Measurements from ENCODE around the gene NEB.

NEB gene

GRCh38 chr2:151733771-151734672 lies at the start of gene NEB:
Gene NEB (minus strand): TSS chr2:151734476. CDS start chr2:151733156, 1,320 bp downstream.
- DNase-seq (ENCODE audit: low read depth in 3 of 3, low spot score in 1 of 3), result no peak

- DNase-seq (ENCODE audit: low read depth in 3 of 3, low spot score in 1 of 3), result no peak
These were observed 48.9 kb upstream of the NEB start for GRCh38 chr2:151783133-151783520.

GRCh38 chr2:151782378-151783132 lies 48.3 kb upstream of the NEB start:
- DNase-seq (ENCODE audit: low read depth in 3 of 3, low spot score in 1 of 3), result no peak

GRCh38 chr2:151781642-151782041 lies 47.4 kb upstream of the NEB start:
- no peak for DNase-seq (ENCODE audit: low read depth in 3 of 3, low spot score in 1 of 3)

- no peak for DNase-seq (ENCODE audit: low read depth in 3 of 3, low spot score in 1 of 3)
These were observed 46.7 kb upstream of the NEB start for GRCh38 chr2:151780938-151781337.

GRCh38 chr2:151777935-151778334 lies 43.7 kb upstream of the NEB start:
- DNase-seq (ENCODE audit: low read depth in 3 of 3, low spot score in 1 of 3), result no peak

GRCh38 chr2:151777487-151777886 lies 43.2 kb upstream of the NEB start:
- DNase-seq (ENCODE audit: low read depth in 3 of 3, low spot score in 1 of 3), result no peak

GRCh38 chr2:151776367-151776766 lies 42.1 kb upstream of the NEB start:
- DNase-seq (ENCODE audit: low read depth in 3 of 3, low spot score in 1 of 3), result no peak

- DNase-seq (ENCODE audit: low read depth in 3 of 3, low spot score in 1 of 3), result no peak
These were observed 40.9 kb upstream of the NEB start for GRCh38 chr2:151775057-151775740.

- no peak for DNase-seq (ENCODE audit: low read depth in 3 of 3, low spot score in 1 of 3)
These were observed 40.2 kb upstream of the NEB start for GRCh38 chr2:151774506-151774905.

- DNase-seq (ENCODE audit: low read depth in 3 of 3, low spot score in 1 of 3), result no peak
These were observed 37.5 kb upstream of the NEB start for GRCh38 chr2:151771599-151772358.

GRCh38 chr2:151770995-151771394 lies 36.7 kb upstream of the NEB start:
- DNase-seq (ENCODE audit: low read depth in 3 of 3, low spot score in 1 of 3), result no peak

- DNase-seq (ENCODE audit: low read depth in 3 of 3, low spot score in 1 of 3), result no peak
These were observed 35.3 kb upstream of the NEB start for GRCh38 chr2:151769606-151770005.

- no peak for DNase-seq (ENCODE audit: low read depth in 3 of 3, low spot score in 1 of 3)
These were observed 33.3 kb upstream of the NEB start for GRCh38 chr2:151767536-151767935.

- DNase-seq (ENCODE audit: low read depth in 3 of 3, low spot score in 1 of 3), result no peak
These were observed 32.3 kb upstream of the NEB start for GRCh38 chr2:151766437-151767153.

GRCh38 chr2:151765760-151766410 lies 31.6 kb upstream of the NEB start:
- DNase-seq (ENCODE audit: low read depth in 3 of 3, low spot score in 1 of 3), result no peak

GRCh38 chr2:151762694-151763093 lies 28.4 kb upstream of the NEB start:
- DNase-seq (ENCODE audit: low read depth in 3 of 3, low spot score in 1 of 3), result no peak

GRCh38 chr2:151761687-151762086 lies 27.4 kb upstream of the NEB start:
- no peak for DNase-seq (ENCODE audit: low read depth in 3 of 3, low spot score in 1 of 3)

- DNase-seq (ENCODE audit: low read depth in 3 of 3, low spot score in 1 of 3), result no peak
These were observed 26.9 kb upstream of the NEB start for GRCh38 chr2:151761193-151761592.

GRCh38 chr2:151760139-151760650 lies 25.9 kb upstream of the NEB start:
- DNase-seq (ENCODE audit: low read depth in 3 of 3, low spot score in 1 of 3), result no peak

Measured in stimulated activated CD4-positive, alpha-beta T cell treated with anti-CD3 and anti-CD28 coated beads, TNF-alpha, amount 100 ng/mL, for 1 hour (primary cell).